Measurements from ENCODE around the gene IL4R. TPM values are rescaled to one million over a fixed set of nuclear protein-coding genes. Genes with fewer than 3 reads are reported as not detected.

IL4R gene
- total RNA-seq, 1 experiment from 2014 or later: 32.6 TPM

GRCh38 chr16:27275394-27275793, 38.4 kb upstream of the IL4R start:
- intact Hi-C loops (cut with micrococcal nuclease; ENCODE audit: unreplicated experiment): no loop called here
- TF ChIP-seq, protein P1, sequence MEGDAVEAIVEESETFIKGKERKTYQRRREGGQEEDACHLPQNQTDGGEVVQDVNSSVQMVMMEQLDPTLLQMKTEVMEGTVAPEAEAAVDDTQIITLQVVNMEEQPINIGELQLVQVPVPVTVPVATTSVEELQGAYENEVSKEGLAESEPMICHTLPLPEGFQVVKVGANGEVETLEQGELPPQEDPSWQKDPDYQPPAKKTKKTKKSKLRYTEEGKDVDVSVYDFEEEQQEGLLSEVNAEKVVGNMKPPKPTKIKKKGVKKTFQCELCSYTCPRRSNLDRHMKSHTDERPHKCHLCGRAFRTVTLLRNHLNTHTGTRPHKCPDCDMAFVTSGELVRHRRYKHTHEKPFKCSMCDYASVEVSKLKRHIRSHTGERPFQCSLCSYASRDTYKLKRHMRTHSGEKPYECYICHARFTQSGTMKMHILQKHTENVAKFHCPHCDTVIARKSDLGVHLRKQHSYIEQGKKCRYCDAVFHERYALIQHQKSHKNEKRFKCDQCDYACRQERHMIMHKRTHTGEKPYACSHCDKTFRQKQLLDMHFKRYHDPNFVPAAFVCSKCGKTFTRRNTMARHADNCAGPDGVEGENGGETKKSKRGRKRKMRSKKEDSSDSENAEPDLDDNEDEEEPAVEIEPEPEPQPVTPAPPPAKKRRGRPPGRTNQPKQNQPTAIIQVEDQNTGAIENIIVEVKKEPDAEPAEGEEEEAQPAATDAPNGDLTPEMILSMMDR (IDR thresholded peaks at IDR 0.05; ENCODE audit: insufficient read depth in 1 of 2, low read depth in 1 of 2, low read length in 1 of 2, severe bottlenecking in 1 of 2, unreplicated experiment in 1 of 2): no peak
- Mint-ChIP-seq H3K4me1 (ENCODE audit: low read depth, unreplicated experiment) (peaks cover 26% of the 10 kb centered on the region), H3K27ac (ENCODE audit: unreplicated experiment) (no peak overlapping the region), H3K27me3 (ENCODE audit: insufficient read depth, unreplicated experiment) (no peaks in the 10 kb centered on the region), H3K9me3 (ENCODE audit: unreplicated experiment) (peaks cover 13% of the 10 kb centered on the region), H3K4me3 (ENCODE audit: unreplicated experiment) (no peak overlapping the region), H3K36me3 (ENCODE audit: insufficient read depth, unreplicated experiment) (peaks cover 11% of the 10 kb centered on the region)
- peaks cover 29% of the 10 kb centered on the region for H3K4me1 ChIP-seq
- no peak overlapping the region for H3K4me3 ChIP-seq (ENCODE audit: low read depth, low read length)
- no peaks in the 10 kb centered on the region for H3K9me3 ChIP-seq
- ChIA-PET POLR2A (no interaction called here), CTCF (no interaction called here)
- H3K27me3 ChIP-seq (replicated peaks; ENCODE audit: control insufficient read depth, insufficient read depth, low read length): no peaks in the 10 kb centered on the region
- no peak for DNase-seq
- no peaks in the 10 kb centered on the region for H3K36me3 ChIP-seq (ENCODE audit: control insufficient read depth, insufficient read depth, low read length)
- BruUV-seq (replicated peaks): no TSS peak

GRCh38 chr16:27281243-27281642, 32.5 kb upstream of the IL4R start:
- intact Hi-C loops (cut with micrococcal nuclease; ENCODE audit: unreplicated experiment): no loop called here
- Mint-ChIP-seq H3K27me3 (ENCODE audit: insufficient read depth, unreplicated experiment) (no peaks in the 10 kb centered on the region), H3K9me3 (ENCODE audit: unreplicated experiment) (no peaks in the 10 kb centered on the region), H3K4me3 (ENCODE audit: unreplicated experiment) (no peak overlapping the region), H3K36me3 (ENCODE audit: insufficient read depth, unreplicated experiment) (no peaks in the 10 kb centered on the region), H3K4me1 (ENCODE audit: low read depth, unreplicated experiment) (peaks cover 15% of the 10 kb centered on the region), H3K27ac (ENCODE audit: unreplicated experiment) (peak overlapping the region; percentile 48)
- Histone ChIP-seq H3K4me3 (ENCODE audit: low read depth, low read length) (no peak overlapping the region), H3K4me1 (no peaks in the 10 kb centered on the region), H3K36me3 (ENCODE audit: control insufficient read depth, insufficient read depth, low read length) (no peaks in the 10 kb centered on the region), H3K27me3 (replicated peaks; ENCODE audit: control insufficient read depth, insufficient read depth, low read length) (no peaks in the 10 kb centered on the region), H3K9me3 (no peaks in the 10 kb centered on the region)
- TF ChIP-seq, protein P1 (IDR thresholded peaks at IDR 0.05; ENCODE audit: insufficient read depth in 1 of 2, low read depth in 1 of 2, low read length in 1 of 2, severe bottlenecking in 1 of 2, unreplicated experiment in 1 of 2): no peak
- CTCF ChIA-PET: interaction anchor here (0.9 kb wide), 1 partner anchor 46 kb away, joined by 3 read pairs; no protein-coding TSS in a partner anchor
- no TSS peak for BruUV-seq (replicated peaks)
- DNase-seq: no peak
- POLR2A ChIA-PET: no interaction called here

- intact Hi-C loops (cut with micrococcal nuclease; ENCODE audit: unreplicated experiment): no loop called here
- Histone ChIP-seq H3K9me3 (no peaks in the 10 kb centered on the region), H3K4me3 (ENCODE audit: low read depth, low read length) (no peak overlapping the region), H3K27me3 (replicated peaks; ENCODE audit: control insufficient read depth, insufficient read depth, low read length) (no peaks in the 10 kb centered on the region), H3K4me1 (no peaks in the 10 kb centered on the region), H3K36me3 (ENCODE audit: control insufficient read depth, insufficient read depth, low read length) (no peaks in the 10 kb centered on the region)
- Mint-ChIP-seq H3K27me3 (ENCODE audit: insufficient read depth, unreplicated experiment) (no peaks in the 10 kb centered on the region), H3K4me3 (ENCODE audit: unreplicated experiment) (no peak overlapping the region), H3K9me3 (ENCODE audit: unreplicated experiment) (no peaks in the 10 kb centered on the region), H3K4me1 (ENCODE audit: low read depth, unreplicated experiment) (peaks cover 15% of the 10 kb centered on the region), H3K36me3 (ENCODE audit: insufficient read depth, unreplicated experiment) (no peaks in the 10 kb centered on the region), H3K27ac (ENCODE audit: unreplicated experiment) (no peak overlapping the region)
- BruUV-seq (replicated peaks): no TSS peak
- POLR2A ChIA-PET: interaction anchor here (0.7 kb wide), 2 partner anchors 11 to 704 kb away, joined by 6 to 7 read pairs; no protein-coding TSS in a partner anchor
- TF ChIP-seq, protein P1 (IDR thresholded peaks at IDR 0.05; ENCODE audit: insufficient read depth in 1 of 2, low read depth in 1 of 2, low read length in 1 of 2, severe bottlenecking in 1 of 2, unreplicated experiment in 1 of 2): no peak
- no peak for DNase-seq
- CTCF ChIA-PET: interaction anchor here (0.7 kb wide), 1 partner anchor 81 kb away, joined by 3 read pairs; no protein-coding TSS in a partner anchor
These were observed 28.7 kb upstream of the IL4R start for GRCh38 chr16:27284865-27285675.

All from Caco-2 (cell line).